Mesothelial cell of epicardium (in vitro differentiated cells): ENCODE results near the gene BPIFA2. TPM values are rescaled to one million over a fixed set of nuclear protein-coding genes. Genes with fewer than 3 reads are reported as not detected.

Source experiments
- DNase-seq, 2 experiments: peaks; one replicate each; pipeline ENCODE4 v3.0.0; 2021; ENCODE audit warnings: low spot score in 2 of 2; ENCODE audit not compliant: unreplicated experiment in 2 of 2
- H3K27ac Mint-ChIP-seq: 2 replicates; pipeline ENCODE4 v1.8.0; 2021; ENCODE audit warnings: mixed read lengths
- H3K27me3 Mint-ChIP-seq: 2 replicates; pipeline ENCODE4 v1.8.0; 2021; ENCODE audit warnings: low read depth, mixed read lengths
- H3K36me3 Mint-ChIP-seq: 2 replicates; pipeline ENCODE4 v1.8.0; 2021; ENCODE audit warnings: mixed read lengths
- H3K4me1 Mint-ChIP-seq: 2 replicates; pipeline ENCODE4 v1.8.0; 2021; ENCODE audit warnings: mixed read lengths
- H3K4me3 Mint-ChIP-seq: 2 replicates; pipeline ENCODE4 v1.8.0; 2021; ENCODE audit warnings: mild to moderate bottlenecking, moderate library complexity, mixed read lengths
- H3K9me3 Mint-ChIP-seq: 2 replicates; pipeline ENCODE4 v1.8.0; 2021; ENCODE audit warnings: mixed read lengths
- CTCF ChIP-seq: fragments of 200-600 bp; sonication (generic); IDR thresholded peaks from one replicate; pipeline ENCODE4 v1.5.0; 2021; ENCODE audit warnings: antibody characterized with exemption; ENCODE audit not compliant: unreplicated experiment
- total RNA-seq: library from RNA; stranded (reverse); gene quantifications from 3 replicates; pipeline ENCODE4 v1.2.1, GENCODE V29; 2021

The BPIFA2 gene
- total RNA-seq, 1 donor from 2014 or later: not detected

GRCh38 chr20:33199026-33199425, 31.1 kb downstream of the BPIFA2 start:
- Mint-ChIP-seq H3K36me3 (no peaks in the 10 kb centered on the region), H3K27ac (no peak overlapping the region), H3K27me3 (peaks cover 71% of the 10 kb centered on the region), H3K9me3 (no peaks in the 10 kb centered on the region), H3K4me1 (no peaks in the 10 kb centered on the region), H3K4me3 (no peak overlapping the region)
- TF ChIP-seq CTCF: no peak
- DNase-seq: no peak

GRCh38 chr20:33202451-33202850, 34.5 kb downstream of the BPIFA2 start:
- H3K4me1 Mint-ChIP-seq: no peaks in the 10 kb centered on the region
- no peak for DNase-seq
- no peak overlapping the region for H3K27ac Mint-ChIP-seq
- peaks cover 64% of the 10 kb centered on the region for H3K27me3 Mint-ChIP-seq
- no peaks in the 10 kb centered on the region for H3K36me3 Mint-ChIP-seq
- no peak overlapping the region for H3K4me3 Mint-ChIP-seq
- TF ChIP-seq CTCF: no peak
- H3K9me3 Mint-ChIP-seq: no peaks in the 10 kb centered on the region

- H3K4me1 Mint-ChIP-seq: no peaks in the 10 kb centered on the region
- H3K27me3 Mint-ChIP-seq: peaks cover 69% of the 10 kb centered on the region
- H3K4me3 Mint-ChIP-seq: no peak overlapping the region
- TF ChIP-seq CTCF: no peak
- H3K9me3 Mint-ChIP-seq: no peaks in the 10 kb centered on the region
- no peak overlapping the region for H3K27ac Mint-ChIP-seq
- H3K36me3 Mint-ChIP-seq: no peaks in the 10 kb centered on the region
- DNase-seq: no peak
These were observed 35.5 kb downstream of the BPIFA2 start for GRCh38 chr20:33203444-33203843.

- Mint-ChIP-seq H3K27me3 (peaks cover 64% of the 10 kb centered on the region), H3K9me3 (no peaks in the 10 kb centered on the region), H3K27ac (no peak overlapping the region), H3K4me3 (no peak overlapping the region), H3K4me1 (no peaks in the 10 kb centered on the region), H3K36me3 (no peaks in the 10 kb centered on the region)
- peak; percentile 75 to 85 for DNase-seq
- no peak for TF ChIP-seq CTCF
These were observed 41.8 kb downstream of the BPIFA2 start for GRCh38 chr20:33209789-33210188.

GRCh38 chr20:33210371-33210770, 42.4 kb downstream of the BPIFA2 start:
- Mint-ChIP-seq H3K27me3 (peaks cover 66% of the 10 kb centered on the region), H3K36me3 (no peaks in the 10 kb centered on the region)

More at GRCh38 chr20:33210371-33210770, 42.4 kb downstream of the BPIFA2 start:
- Mint-ChIP-seq H3K9me3 (no peaks in the 10 kb centered on the region), H3K4me1 (no peaks in the 10 kb centered on the region), H3K4me3 (no peak overlapping the region), H3K27ac (no peak overlapping the region)
- no peak for TF ChIP-seq CTCF
- DNase-seq: no peak
